ENCODE results near the gene CHGA. TPM values are rescaled to one million over a fixed set of nuclear protein-coding genes. Genes with fewer than 3 reads are reported as not detected.

The CHGA gene
- total and polyA plus RNA-seq, 7 donors: 0.99 to 55.4 (median 5.0) TPM

DNA sequence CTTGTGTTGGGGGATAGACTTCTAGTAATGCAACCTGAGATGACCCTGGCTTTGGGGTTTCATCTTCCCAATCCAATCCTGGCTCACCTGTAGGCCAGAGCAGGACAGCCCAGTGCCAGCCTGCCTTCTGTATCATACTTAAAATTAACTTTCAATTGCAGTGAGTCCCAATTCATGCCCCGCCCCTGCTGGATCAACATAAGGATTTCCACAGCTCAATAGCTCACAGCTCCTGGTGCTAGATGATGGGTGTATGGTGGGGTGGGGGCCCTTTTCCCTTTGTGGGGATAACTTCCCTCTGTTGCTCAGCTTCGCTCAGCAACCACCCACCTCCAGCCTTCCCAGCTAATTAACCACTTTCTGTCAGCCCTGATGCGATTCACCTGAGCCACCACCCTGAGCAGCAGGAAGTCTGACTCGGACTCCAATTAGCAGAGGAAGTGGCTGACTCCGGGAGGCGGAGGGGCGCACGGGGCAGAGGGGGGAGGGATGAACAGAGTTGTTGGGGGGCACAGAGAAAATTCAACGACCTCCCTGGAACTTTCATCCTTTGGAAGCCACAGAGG lies 24.3 kb upstream of the CHGA start:
- intact Hi-C loops (cut with DNase I): no loop called here
- WGBS, 2 donors: 38 to 47% methylated on average over 9 of the region's 9 CpGs
- TF ChIP-seq EP300 (IDR thresholded peaks at IDR 0.05) (no peak), POLR2AphosphoS5 (IDR thresholded peaks at IDR 0.05) (no peak), POLR2A (IDR thresholded peaks at IDR 0.05) (no peak)
- TF ChIP-seq, protein P1, sequence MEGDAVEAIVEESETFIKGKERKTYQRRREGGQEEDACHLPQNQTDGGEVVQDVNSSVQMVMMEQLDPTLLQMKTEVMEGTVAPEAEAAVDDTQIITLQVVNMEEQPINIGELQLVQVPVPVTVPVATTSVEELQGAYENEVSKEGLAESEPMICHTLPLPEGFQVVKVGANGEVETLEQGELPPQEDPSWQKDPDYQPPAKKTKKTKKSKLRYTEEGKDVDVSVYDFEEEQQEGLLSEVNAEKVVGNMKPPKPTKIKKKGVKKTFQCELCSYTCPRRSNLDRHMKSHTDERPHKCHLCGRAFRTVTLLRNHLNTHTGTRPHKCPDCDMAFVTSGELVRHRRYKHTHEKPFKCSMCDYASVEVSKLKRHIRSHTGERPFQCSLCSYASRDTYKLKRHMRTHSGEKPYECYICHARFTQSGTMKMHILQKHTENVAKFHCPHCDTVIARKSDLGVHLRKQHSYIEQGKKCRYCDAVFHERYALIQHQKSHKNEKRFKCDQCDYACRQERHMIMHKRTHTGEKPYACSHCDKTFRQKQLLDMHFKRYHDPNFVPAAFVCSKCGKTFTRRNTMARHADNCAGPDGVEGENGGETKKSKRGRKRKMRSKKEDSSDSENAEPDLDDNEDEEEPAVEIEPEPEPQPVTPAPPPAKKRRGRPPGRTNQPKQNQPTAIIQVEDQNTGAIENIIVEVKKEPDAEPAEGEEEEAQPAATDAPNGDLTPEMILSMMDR (IDR thresholded peaks at IDR 0.05): no peak
- no peak for DNase-seq
- H3K36me3 ChIP-seq: no peaks in the 10 kb centered on the region
- H3K4me1 ChIP-seq: no peaks in the 10 kb centered on the region
- H3K9me3 ChIP-seq: peaks cover 0 to 3% (median 0%) of the 10 kb centered on the region in 4 donors
- peaks cover 0 to 46% (median 12%) of the 10 kb centered on the region in 3 donors for H3K27me3 ChIP-seq
- no peak overlapping the region for H3K4me3 ChIP-seq
- no peak overlapping the region for H3K27ac ChIP-seq

DNA sequence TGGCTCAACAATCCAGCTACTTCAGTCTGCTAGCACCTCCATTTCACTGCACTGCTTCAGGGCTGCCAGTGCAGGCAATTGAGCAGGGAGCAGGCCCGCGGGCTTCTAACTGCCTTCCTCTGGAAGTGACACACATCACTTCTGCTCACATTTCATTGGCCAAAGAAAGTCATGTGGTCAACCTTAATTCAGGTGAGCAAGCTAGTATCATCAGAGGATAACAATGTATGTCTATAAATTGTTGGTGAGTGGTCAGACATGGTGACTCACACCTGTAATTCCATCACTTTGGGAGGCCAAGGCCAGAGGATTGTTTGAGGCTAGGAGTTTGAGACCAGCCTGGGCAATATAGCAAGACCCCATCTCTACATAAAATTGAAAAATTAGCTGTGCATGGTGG lies 22.3 kb upstream of the CHGA start:
- Histone ChIP-seq H3K27me3 (peaks cover 0 to 49% (median 13%) of the 10 kb centered on the region in 3 donors), H3K36me3 (no peaks in the 10 kb centered on the region), H3K27ac (no peak overlapping the region), H3K4me3 (no peak overlapping the region), H3K9me3 (no peaks in the 10 kb centered on the region), H3K4me1 (no peaks in the 10 kb centered on the region)
- intact Hi-C loops (cut with DNase I): no loop called here
- WGBS, 2 donors: 90 to 95% methylated on average over 2 of the region's 2 CpGs
- no peak for DNase-seq
- TF ChIP-seq POLR2AphosphoS5 (IDR thresholded peaks at IDR 0.05): no peak
- TF ChIP-seq, protein P1 (IDR thresholded peaks at IDR 0.05): no peak
- TF ChIP-seq EP300 (IDR thresholded peaks at IDR 0.05): no peak
- no peak for TF ChIP-seq POLR2A (IDR thresholded peaks at IDR 0.05)

DNA sequence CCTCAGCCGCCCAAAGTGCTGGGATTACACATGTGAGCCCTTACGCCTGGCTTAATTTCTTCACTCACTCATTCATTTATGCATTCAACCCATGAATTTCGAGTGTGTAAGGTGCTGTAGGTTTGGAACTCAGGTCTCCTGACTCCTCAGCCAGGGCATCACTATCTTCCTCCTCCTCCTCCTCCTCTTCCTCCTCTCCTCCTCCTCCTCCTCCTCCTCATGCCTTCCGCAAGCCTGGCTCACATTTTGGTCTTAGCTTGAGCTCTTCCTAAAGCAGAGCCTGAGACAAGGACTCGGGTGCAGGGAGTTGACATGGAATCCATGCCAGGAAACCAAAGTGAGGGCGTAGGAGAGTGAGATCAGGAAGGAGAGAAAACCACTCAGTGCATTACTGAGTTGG lies 20.8 kb upstream of the CHGA start:
- WGBS, 2 donors: 70 to 75% methylated on average over 6 of the region's 6 CpGs
- no peak overlapping the region for H3K27ac ChIP-seq
- DNase-seq: no peak
- no peaks in the 10 kb centered on the region for H3K9me3 ChIP-seq
- peaks cover 0 to 45% (median 13%) of the 10 kb centered on the region in 3 donors for H3K27me3 ChIP-seq
- intact Hi-C loops (cut with DNase I): no loop called here
- no peaks in the 10 kb centered on the region for H3K36me3 ChIP-seq
- no peaks in the 10 kb centered on the region for H3K4me1 ChIP-seq
- TF ChIP-seq POLR2AphosphoS5 (IDR thresholded peaks at IDR 0.05) (no peak), POLR2A (IDR thresholded peaks at IDR 0.05) (no peak), EP300 (IDR thresholded peaks at IDR 0.05) (no peak)
- TF ChIP-seq, protein P1 (IDR thresholded peaks at IDR 0.05): no peak
- H3K4me3 ChIP-seq: no peak overlapping the region

DNA sequence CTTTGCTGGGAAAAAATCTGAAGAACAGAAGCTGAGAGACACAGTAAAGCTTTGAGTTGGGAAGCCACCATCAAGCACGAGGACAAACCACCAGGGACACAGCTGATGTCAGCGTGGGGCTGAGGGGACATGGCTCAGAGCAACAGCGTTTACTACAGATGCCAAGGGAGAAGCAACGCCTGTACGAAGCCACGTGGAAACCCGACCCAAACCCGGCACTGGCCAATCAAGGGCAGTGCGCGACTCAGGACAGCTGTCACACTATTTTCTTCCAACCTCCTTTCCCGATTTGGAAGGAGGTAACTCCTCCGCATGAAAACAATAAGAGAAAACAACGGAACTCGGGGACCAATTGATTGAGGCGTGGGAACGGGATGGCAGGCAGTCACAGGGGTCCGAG lies 20.2 kb upstream of the CHGA start:
- TF ChIP-seq, protein P1 (IDR thresholded peaks at IDR 0.05): no peak
- TF ChIP-seq POLR2A (IDR thresholded peaks at IDR 0.05): no peak
- no peak for TF ChIP-seq POLR2AphosphoS5 (IDR thresholded peaks at IDR 0.05)
- TF ChIP-seq EP300 (IDR thresholded peaks at IDR 0.05): no peak

DNA sequence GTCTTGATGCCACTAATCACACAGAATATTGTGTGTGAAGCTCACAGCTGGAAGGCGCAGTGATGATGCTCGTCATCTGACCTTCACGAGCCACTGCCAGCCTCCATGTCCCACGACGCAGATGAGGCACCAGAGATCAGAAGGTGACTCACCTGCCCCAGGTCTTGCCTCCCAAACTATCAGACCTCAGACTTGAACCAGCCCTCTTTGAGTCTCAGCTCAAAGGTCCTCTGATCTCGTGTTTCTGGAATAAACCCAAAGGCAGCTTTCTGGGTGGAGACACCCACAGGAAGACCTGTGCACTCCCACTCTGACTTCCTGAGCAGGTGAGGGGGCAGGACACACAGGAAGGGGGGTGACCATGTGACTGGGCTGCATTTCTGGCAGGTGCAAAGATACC lies 19.6 kb upstream of the CHGA start:
- no peaks in the 10 kb centered on the region for H3K36me3 ChIP-seq
- no peak overlapping the region for H3K27ac ChIP-seq
- intact Hi-C loops (cut with DNase I): no loop called here
- DNase-seq: no peak
- H3K27me3 ChIP-seq: peaks cover 0 to 45% (median 13%) of the 10 kb centered on the region in 3 donors
- 60 to 65% methylated on average over 6 of the region's 6 CpGs for WGBS, 2 donors
- TF ChIP-seq POLR2A (IDR thresholded peaks at IDR 0.05): no peak
- TF ChIP-seq, protein P1 (IDR thresholded peaks at IDR 0.05): no peak
- no peak for TF ChIP-seq POLR2AphosphoS5 (IDR thresholded peaks at IDR 0.05)
- no peaks in the 10 kb centered on the region for H3K9me3 ChIP-seq
- no peak overlapping the region for H3K4me3 ChIP-seq
- H3K4me1 ChIP-seq: no peaks in the 10 kb centered on the region

More for the DNA sequence above, 20.2 kb upstream of the CHGA start:
- Histone ChIP-seq H3K27me3 (peaks cover 0 to 45% (median 13%) of the 10 kb centered on the region in 3 donors), H3K27ac (no peak overlapping the region), H3K36me3 (no peaks in the 10 kb centered on the region), H3K9me3 (no peaks in the 10 kb centered on the region), H3K4me1 (no peaks in the 10 kb centered on the region), H3K4me3 (no peak overlapping the region)
- 22 to 24% methylated on average over 17 of the region's 17 CpGs for WGBS, 2 donors
- DNase-seq: no peak
- intact Hi-C loops (cut with DNase I): no loop called here
